Measurements from ENCODE around the gene RSPH10B. TPM values are rescaled to one million over a fixed set of nuclear protein-coding genes. Genes with fewer than 3 reads are reported as not detected.
"Not testable (repeated sequence)": the region's sequence is repeated elsewhere in the genome, so short reads cannot be mapped to it uniquely, and the experiment has no call there.

RSPH10B gene
- total and polyA plus RNA-seq, 9 donors = 0.18 to 9.0 (median 0.54) TPM; not detected in 1

DNA sequence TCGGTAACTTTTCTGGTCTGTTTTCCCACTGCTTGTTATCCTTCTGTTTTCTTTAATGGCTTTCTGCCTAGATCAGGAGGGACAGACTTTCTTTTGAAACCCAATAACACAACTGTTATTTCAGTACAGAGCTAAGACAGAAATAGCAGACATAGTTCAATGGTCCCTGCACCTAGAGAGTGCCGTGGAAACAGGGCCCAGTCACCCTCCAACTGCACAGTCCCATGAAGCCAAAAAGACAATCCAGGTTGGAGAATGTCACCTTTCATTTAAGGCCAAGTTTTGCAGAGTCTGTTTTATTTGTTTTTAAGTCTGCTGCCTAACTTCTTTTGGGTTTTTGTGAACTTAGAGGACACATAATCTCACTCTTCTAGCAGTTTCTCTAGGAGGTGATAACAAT, 41.1 kb upstream of the RSPH10B start:
- DNase-seq = no peak
- peaks cover 6% of the 10 kb centered on the region for H3K4me1 ChIP-seq (ENCODE audit: insufficient read depth)
- no peak overlapping the region for H3K4me3 ChIP-seq
- H3K36me3 ChIP-seq = no peaks in the 10 kb centered on the region
- H3K27me3 ChIP-seq = no peaks in the 10 kb centered on the region
- H3K9me3 ChIP-seq = no peaks in the 10 kb centered on the region
- no peak overlapping the region for H3K27ac ChIP-seq
- WGBS, 3 donors = 70 to 80% (median 74%) methylated on average over 2 of the region's 2 CpGs
- no peak for TF ChIP-seq POLR2A (IDR thresholded peaks at IDR 0.05)
- TF ChIP-seq, protein P1, sequence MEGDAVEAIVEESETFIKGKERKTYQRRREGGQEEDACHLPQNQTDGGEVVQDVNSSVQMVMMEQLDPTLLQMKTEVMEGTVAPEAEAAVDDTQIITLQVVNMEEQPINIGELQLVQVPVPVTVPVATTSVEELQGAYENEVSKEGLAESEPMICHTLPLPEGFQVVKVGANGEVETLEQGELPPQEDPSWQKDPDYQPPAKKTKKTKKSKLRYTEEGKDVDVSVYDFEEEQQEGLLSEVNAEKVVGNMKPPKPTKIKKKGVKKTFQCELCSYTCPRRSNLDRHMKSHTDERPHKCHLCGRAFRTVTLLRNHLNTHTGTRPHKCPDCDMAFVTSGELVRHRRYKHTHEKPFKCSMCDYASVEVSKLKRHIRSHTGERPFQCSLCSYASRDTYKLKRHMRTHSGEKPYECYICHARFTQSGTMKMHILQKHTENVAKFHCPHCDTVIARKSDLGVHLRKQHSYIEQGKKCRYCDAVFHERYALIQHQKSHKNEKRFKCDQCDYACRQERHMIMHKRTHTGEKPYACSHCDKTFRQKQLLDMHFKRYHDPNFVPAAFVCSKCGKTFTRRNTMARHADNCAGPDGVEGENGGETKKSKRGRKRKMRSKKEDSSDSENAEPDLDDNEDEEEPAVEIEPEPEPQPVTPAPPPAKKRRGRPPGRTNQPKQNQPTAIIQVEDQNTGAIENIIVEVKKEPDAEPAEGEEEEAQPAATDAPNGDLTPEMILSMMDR (IDR thresholded peaks at IDR 0.05) = no peak
- no peak for TF ChIP-seq EP300 (IDR thresholded peaks at IDR 0.05)
- intact Hi-C loops (cut with DNase I) = no loop called here

DNA sequence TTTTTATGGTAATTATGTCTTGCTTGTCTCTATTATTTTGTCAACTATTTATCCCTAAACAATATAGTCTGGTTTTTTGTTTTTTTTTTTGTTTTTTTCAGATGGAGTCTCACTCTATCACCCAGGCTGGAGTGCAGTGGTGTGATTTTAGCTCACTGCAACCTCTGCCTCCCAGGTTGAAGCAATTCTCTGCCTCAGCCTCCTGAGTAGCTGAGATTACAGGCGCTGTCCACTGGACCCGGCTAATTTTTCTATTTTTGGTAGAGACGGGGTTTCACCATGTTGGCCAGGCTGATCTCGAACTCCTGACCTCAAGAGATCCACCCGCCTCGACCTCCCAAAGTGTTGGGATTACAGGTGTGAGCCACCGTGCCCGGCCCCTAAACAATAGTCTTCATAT, 39.9 kb upstream of the RSPH10B start:
- H3K4me1 ChIP-seq (ENCODE audit: insufficient read depth); DNase-seq; H3K9me3 ChIP-seq; H3K36me3 ChIP-seq; H3K27me3 ChIP-seq; H3K27ac ChIP-seq; intact Hi-C loops (cut with DNase I); H3K4me3 ChIP-seq: not testable (repeated sequence)
- WGBS, 3 donors = 85 to 87% (median 86%) methylated on average over 8 of the region's 8 CpGs

DNA sequence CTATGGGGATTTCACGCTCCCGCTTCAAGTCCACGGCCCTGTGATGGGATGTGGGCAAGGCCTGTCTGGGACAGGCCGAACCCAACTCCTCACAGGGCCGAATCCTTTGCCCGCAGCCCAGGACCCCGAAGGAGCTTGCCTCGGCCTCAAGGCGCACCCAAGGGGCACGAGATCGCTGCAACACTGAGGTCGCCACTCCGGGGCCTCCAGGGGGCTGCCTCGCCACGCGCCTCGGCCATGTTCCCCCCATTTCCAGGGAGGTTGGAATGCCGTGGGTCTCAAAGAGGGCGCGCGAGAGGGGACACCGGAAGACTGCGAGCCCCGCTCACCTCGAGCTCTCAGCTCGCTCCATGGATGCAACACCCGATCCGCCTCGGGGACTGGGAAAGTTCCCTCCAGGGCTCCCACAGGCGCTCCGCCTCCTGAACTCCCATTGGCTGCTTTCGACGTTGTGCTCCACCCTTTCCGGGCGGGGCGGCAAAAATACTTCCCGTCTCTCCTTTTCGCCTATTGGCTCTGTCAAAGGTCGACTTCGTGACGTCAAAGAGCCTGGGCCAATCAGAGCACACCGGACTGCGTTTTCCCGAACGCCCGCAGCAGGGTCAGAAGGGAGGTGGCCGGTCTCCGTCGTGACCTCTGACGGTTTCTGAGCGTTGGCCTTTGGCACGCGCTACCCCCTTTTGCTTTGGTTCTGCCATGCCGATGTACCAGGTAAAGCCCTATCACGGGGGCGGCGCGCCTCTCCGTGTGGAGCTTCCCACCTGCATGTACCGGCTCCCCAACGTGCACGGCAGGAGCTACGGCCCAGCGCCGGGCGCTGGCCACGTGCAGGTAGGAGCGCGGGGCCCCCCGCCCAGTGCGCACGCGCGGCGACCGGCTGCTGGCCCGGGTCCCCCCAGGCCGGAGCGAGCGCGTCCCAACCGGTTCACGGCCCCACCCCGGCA, 38.5 kb upstream of the RSPH10B start, which contains the start of the genes AIMP2 and PMS2:
AIMP2 (plus strand) TSS at position 605 of the 944 bp plus-strand sequence; CDS start at position 697, 92 bp downstream.
PMS2 (minus strand) TSS at position 382 of the 944 bp plus-strand sequence; CDS start at position 352, 30 bp downstream.
- no peaks in the 10 kb centered on the region for H3K9me3 ChIP-seq
- 0 to 1% (median 0%) methylated on average over 68 to 84 of the region's 84 CpGs for WGBS, 3 donors
- TF ChIP-seq POLR2A (IDR thresholded peaks at IDR 0.05) = peak; percentile 57
- TF ChIP-seq, protein P1 (IDR thresholded peaks at IDR 0.05) = no peak
- intact Hi-C loops (cut with DNase I) = loop anchor here in 1 of 4 donors (10.0 kb wide), 1 partner anchor 316 kb away; no protein-coding TSS in a partner anchor
- DNase-seq = peak; percentile 97 to 99 (median 98)
- peaks cover 3% of the 10 kb centered on the region for H3K4me1 ChIP-seq (ENCODE audit: insufficient read depth)
- H3K27ac ChIP-seq = peak within 1 kb of the TSS; percentile 49 to 91
- peak within 1 kb of the TSS; percentile 56 for H3K4me3 ChIP-seq
- H3K27me3 ChIP-seq = no peaks in the 10 kb centered on the region
- H3K36me3 ChIP-seq = no peaks in the 10 kb centered on the region

DNA sequence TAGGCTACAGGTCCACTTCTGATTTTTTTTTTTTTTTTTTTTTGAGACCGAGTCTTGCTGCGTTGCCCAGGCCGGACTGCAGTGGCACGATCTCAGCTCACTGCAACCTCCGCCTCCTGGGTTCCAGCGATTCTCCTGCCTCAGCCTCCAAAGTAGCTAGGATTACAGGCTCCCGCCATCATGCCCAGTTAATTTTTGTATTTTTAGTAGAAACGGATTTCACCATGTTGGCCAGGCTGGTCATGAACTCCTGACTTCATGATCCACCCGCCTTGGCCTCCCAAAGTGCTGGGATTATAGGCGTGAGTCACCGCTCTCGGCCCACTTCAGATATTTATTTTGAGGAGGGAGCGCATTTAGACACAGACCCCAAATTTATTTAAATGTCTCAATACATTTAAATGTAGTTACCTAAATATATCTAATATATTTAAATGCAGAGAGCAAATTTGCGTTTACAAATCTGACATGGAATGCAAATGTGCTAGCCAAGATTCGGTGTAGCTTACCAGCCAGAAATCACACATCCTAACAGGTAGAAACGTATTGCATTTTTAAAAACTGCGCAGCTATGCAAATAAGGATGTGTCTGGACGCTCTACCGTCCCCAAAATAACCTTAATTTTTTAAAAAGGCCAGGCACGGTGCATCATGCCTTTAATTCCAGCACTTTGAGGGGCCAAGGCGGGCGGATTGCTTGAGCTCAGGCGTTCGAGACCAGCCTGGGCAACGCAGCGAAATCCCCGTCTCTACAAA, 37.5 kb upstream of the RSPH10B start:
- H3K36me3 ChIP-seq; H3K27me3 ChIP-seq; H3K9me3 ChIP-seq; H3K27ac ChIP-seq; H3K4me1 ChIP-seq (ENCODE audit: insufficient read depth); DNase-seq: not testable (repeated sequence)
- H3K4me3 ChIP-seq = peak overlapping the region; percentile 56
- intact Hi-C loops (cut with DNase I) = loop anchor here in 1 of 4 donors (10.0 kb wide), 1 partner anchor 317 kb away; no protein-coding TSS in a partner anchor
- 40 to 43% (median 42%) methylated on average over 27 of the region's 27 CpGs for WGBS, 3 donors

DNA sequence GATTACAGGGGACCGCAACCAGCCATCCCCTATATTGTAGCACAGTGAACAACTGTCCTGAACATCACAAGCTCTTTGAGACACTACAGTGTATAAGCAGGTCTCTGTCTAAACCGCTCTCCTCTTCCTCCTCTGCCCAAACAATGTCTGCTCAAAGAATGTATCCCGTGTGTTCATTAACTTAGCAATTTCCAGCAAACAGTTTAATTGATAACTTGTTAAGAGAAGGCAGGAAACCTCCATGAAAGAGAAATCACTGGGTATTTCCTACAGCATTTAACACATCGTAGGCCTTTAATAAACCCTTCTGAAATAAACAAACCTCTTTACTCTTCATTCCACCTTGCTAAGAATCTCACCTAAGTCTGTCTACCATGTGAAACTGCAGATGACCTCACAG, 36.9 kb upstream of the RSPH10B start:
- H3K36me3 ChIP-seq = no peaks in the 10 kb centered on the region
- H3K9me3 ChIP-seq = no peaks in the 10 kb centered on the region
- WGBS, 3 donors = 73 to 89% (median 81%) methylated on average over 4 of the region's 4 CpGs
- peaks cover 3% of the 10 kb centered on the region for H3K4me1 ChIP-seq (ENCODE audit: insufficient read depth)
- no peaks in the 10 kb centered on the region for H3K27me3 ChIP-seq
- no peak overlapping the region for H3K27ac ChIP-seq
- no peak overlapping the region for H3K4me3 ChIP-seq
- TF ChIP-seq EP300 (IDR thresholded peaks at IDR 0.05) (no peak), POLR2A (IDR thresholded peaks at IDR 0.05) (no peak)
- TF ChIP-seq, protein P1 (IDR thresholded peaks at IDR 0.05) = no peak
- no peak for DNase-seq
- intact Hi-C loops (cut with DNase I) = loop anchor here in 1 of 4 donors (10.0 kb wide), 1 partner anchor 317 kb away; no protein-coding TSS in a partner anchor
